ENCODE measurements around the gene KHDRBS1.

Gene KHDRBS1

GRCh38 chr1:32066489-32066873 is 52.8 kb downstream of the KHDRBS1 start (continued):
- no peak for TF ChIP-seq ZNF768 (tag by site-specific recombination; IDR thresholded peaks at IDR 0.05)
- no peak for TF ChIP-seq ZNF211 (tag by site-specific recombination; IDR thresholded peaks at IDR 0.05; ENCODE audit: low read depth)
- no peak for TF ChIP-seq ZNF138 (tag by site-specific recombination; IDR thresholded peaks at IDR 0.05; ENCODE audit: borderline replicate concordance)
- peak; percentile 49; the same call in 1 of the 2 replicates for TF ChIP-seq ZNF558 (tag by site-specific recombination; IDR thresholded peaks at IDR 0.05)
- no peak for TF ChIP-seq GFI1B (tag by site-specific recombination; IDR thresholded peaks at IDR 0.05)
- TF ChIP-seq OSR2 (tag by site-specific recombination; IDR thresholded peaks at IDR 0.05), result 0 out of 2 replicates have a peak, but pooled peaks have one; percentile 12
- no peak for TF ChIP-seq SETDB1 (IDR thresholded peaks at IDR 0.05; ENCODE audit: insufficient read length, low read length)
- TF ChIP-seq ZNF366 (tag by site-specific recombination; conservative IDR thresholded peaks at IDR 0.05), result no peak; the same call in 1 of the 2 replicates
- TF ChIP-seq ZFP41 (tag by site-specific recombination; IDR thresholded peaks at IDR 0.05; ENCODE audit: borderline replicate concordance), result no peak
- no peak for TF ChIP-seq ZNF776 (tag by site-specific recombination; IDR thresholded peaks at IDR 0.05; ENCODE audit: borderline replicate concordance)
- no peak for TF ChIP-seq ZNF184 (tag by site-specific recombination; IDR thresholded peaks at IDR 0.05)
- TF ChIP-seq ZNF391 (tag by site-specific recombination; IDR thresholded peaks at IDR 0.05; ENCODE audit: borderline replicate concordance, low read depth), result no peak
- no peak for TF ChIP-seq ZNF433 (tag by site-specific recombination; IDR thresholded peaks at IDR 0.05; ENCODE audit: low read depth)
- no peak for TF ChIP-seq ZSCAN4 (tag by site-specific recombination; IDR thresholded peaks at IDR 0.05)
- no peak for TF ChIP-seq ZNF530 (tag by site-specific recombination; IDR thresholded peaks at IDR 0.05; ENCODE audit: low read depth)
- TF ChIP-seq ZNF398 (tag by site-specific recombination; IDR thresholded peaks at IDR 0.05), result peak; percentile 26; the same call in 1 of the 2 replicates
- 0 out of 2 replicates have a peak, but pooled peaks have one; percentile 32 for TF ChIP-seq KLF8 (tag by site-specific recombination; IDR thresholded peaks at IDR 0.05)
- TF ChIP-seq ZBTB7A (tag by site-specific recombination; IDR thresholded peaks at IDR 0.05; ENCODE audit: low read depth), result no peak
- no peak for TF ChIP-seq ZNF274 (IDR thresholded peaks at IDR 0.05; ENCODE audit: low read length)
- TF ChIP-seq ZNF274 (tag by site-specific recombination; IDR thresholded peaks at IDR 0.05; ENCODE audit: borderline replicate concordance), result no peak
- peak; percentile 35; the same call in 1 of the 2 replicates for TF ChIP-seq ZNF660 (tag by site-specific recombination; IDR thresholded peaks at IDR 0.05)
- no peak for TF ChIP-seq ZNF350 (tag by site-specific recombination; IDR thresholded peaks at IDR 0.05)
- no peak for TF ChIP-seq ZNF16 (tag by site-specific recombination; IDR thresholded peaks at IDR 0.05; ENCODE audit: low read depth)

- CTCF ChIA-PET, result interaction anchor here (1.0 kb wide), 1 partner anchor 12 kb away, joined by 5 read pairs; no protein-coding TSS in a partner anchor
- Histone ChIP-seq H3K27ac (ENCODE audit: extremely low read depth, low read depth, low read length) (no peak overlapping the region), H3K4me1 (ENCODE audit: control insufficient read depth, insufficient read depth, low read length) (0 out of 2 replicates have a peak, but pooled peaks cover 3% of the 10 kb centered on the region), H3K36me3 (ENCODE audit: control insufficient read depth in 2 of 2, insufficient read depth in 1 of 2, low read length in 2 of 2) (no peaks in the 10 kb centered on the region), H3K4me3 (ENCODE audit: low read depth, low read length) (no peak overlapping the region), H3K9me3 (ENCODE audit: control insufficient read depth, insufficient read depth, low read depth, low read length) (no peaks in the 10 kb centered on the region)
- TF ChIP-seq ZNF707 (tag by site-specific recombination; IDR thresholded peaks at IDR 0.05) (no peak), ZNF76 (tag by site-specific recombination; IDR thresholded peaks at IDR 0.05; ENCODE audit: borderline replicate concordance, low read depth) (no peak), ZNF114 (tag by site-specific recombination; IDR thresholded peaks at IDR 0.05) (no peak), ZFHX2 (tag by site-specific recombination; conservative IDR thresholded peaks at IDR 0.05) (0 out of 2 replicates have a peak, but pooled peaks have one; percentile 7), ZNF623 (tag by site-specific recombination; IDR thresholded peaks at IDR 0.05) (no peak)
- POLR2A ChIA-PET, result no interaction called here
These were observed 55.4 kb downstream of the KHDRBS1 start for GRCh38 chr1:32068957-32069588.
